CD4-positive, CD25-positive, alpha-beta regulatory T cell (primary cell): ENCODE data around the gene P2RX2. TPM values are rescaled to one million over a fixed set of nuclear protein-coding genes. Genes with fewer than 3 reads are reported as not detected.

Experiments used
- ATAC-seq, 2 donors: fragments of 150-1000 bp; cut with Tn5 transposase; one replicate each; pipeline ENCODE4 v1.10.0; 2021; ENCODE audit warnings: low read depth in 2 of 2, moderate number of reproducible peaks in 2 of 2, moderate library complexity in 1 of 2
- DNase-seq, 3 donors: peaks; one replicate each; pipeline versions ENCODE4 v3.0.0 to v3.0.0-alpha.2; 2012 to 2022; ENCODE audit warnings: mixed read lengths in 1 of 3
- H3K27ac ChIP-seq: one replicate; pipeline ENCODE4 v1.7.0; 2013; ENCODE audit warnings: mild to moderate bottlenecking, low read length; ENCODE audit not compliant: insufficient read depth, poor library complexity, severe bottlenecking
- H3K27me3 ChIP-seq: one replicate; pipeline ENCODE4 v1.7.0; 2013; ENCODE audit warnings: low read length; ENCODE audit not compliant: control insufficient read depth, insufficient read depth
- H3K36me3 ChIP-seq: one replicate; pipeline ENCODE4 v1.7.0; 2013; ENCODE audit warnings: mild to moderate bottlenecking, low read length, moderate library complexity; ENCODE audit not compliant: control insufficient read depth, insufficient read depth
- H3K4me1 ChIP-seq: 2 replicates; pipeline ENCODE4 v1.7.0; 2013; ENCODE audit warnings: mild to moderate bottlenecking, low read length; ENCODE audit not compliant: insufficient read depth, control insufficient read depth, poor library complexity, severe bottlenecking
- H3K4me3 ChIP-seq: one replicate; pipeline ENCODE4 v1.7.0; 2013; ENCODE audit warnings: low read depth, mild to moderate bottlenecking, low read length, moderate library complexity
- H3K9me3 ChIP-seq, 2 experiments: 1 replicate in 1 of 2; 2 replicates in 1 of 2; pipeline ENCODE4 v1.7.0; 2013; ENCODE audit warnings: low read length in 2 of 2, mild to moderate bottlenecking in 1 of 2, moderate library complexity in 1 of 2; ENCODE audit not compliant: control insufficient read depth in 2 of 2
- H3K27ac Mint-ChIP-seq, 3 donors: one replicate each; pipeline ENCODE4 v1.8.0; 2020 to 2022; ENCODE audit warnings: mild to moderate bottlenecking in 3 of 3, mixed read lengths in 3 of 3, moderate library complexity in 2 of 3
- H3K27me3 Mint-ChIP-seq: one replicate; pipeline ENCODE4 v1.8.0; 2022; ENCODE audit warnings: mild to moderate bottlenecking, mixed read lengths
- H3K36me3 Mint-ChIP-seq: one replicate; pipeline ENCODE4 v1.8.0; 2020; ENCODE audit warnings: mixed read lengths
- H3K4me1 Mint-ChIP-seq, 4 donors: one replicate each; pipeline ENCODE4 v1.8.0; 2020 to 2022; ENCODE audit warnings: mixed read lengths in 4 of 4, mild to moderate bottlenecking in 1 of 4
- H3K4me3 Mint-ChIP-seq, 4 donors: one replicate each; pipeline ENCODE4 v1.8.0; 2020 to 2022; ENCODE audit warnings: mild to moderate bottlenecking in 4 of 4, mixed read lengths in 4 of 4, moderate library complexity in 3 of 4
- H3K9me3 Mint-ChIP-seq, 7 donors: one replicate each; pipeline ENCODE4 v1.8.0; 2020 to 2022; ENCODE audit warnings: mixed read lengths in 7 of 7, mild to moderate bottlenecking in 3 of 7, moderate library complexity in 2 of 7
- polyA plus RNA-seq, 4 donors: library from polyadenylated mRNA; unstranded; fragments of 300-500 nt; fragmentation: Illumina TruSeq; gene quantifications; one replicate each; pipeline ENCODE4 v1.2.3, GENCODE V29; 2021
- total RNA-seq: library from RNA; stranded (reverse); gene quantifications from one replicate; pipeline ENCODE4 v1.2.3, GENCODE V29; 2022

Gene P2RX2
- total and polyA plus RNA-seq, 5 donors from 2014 or later: not detected

DNA sequence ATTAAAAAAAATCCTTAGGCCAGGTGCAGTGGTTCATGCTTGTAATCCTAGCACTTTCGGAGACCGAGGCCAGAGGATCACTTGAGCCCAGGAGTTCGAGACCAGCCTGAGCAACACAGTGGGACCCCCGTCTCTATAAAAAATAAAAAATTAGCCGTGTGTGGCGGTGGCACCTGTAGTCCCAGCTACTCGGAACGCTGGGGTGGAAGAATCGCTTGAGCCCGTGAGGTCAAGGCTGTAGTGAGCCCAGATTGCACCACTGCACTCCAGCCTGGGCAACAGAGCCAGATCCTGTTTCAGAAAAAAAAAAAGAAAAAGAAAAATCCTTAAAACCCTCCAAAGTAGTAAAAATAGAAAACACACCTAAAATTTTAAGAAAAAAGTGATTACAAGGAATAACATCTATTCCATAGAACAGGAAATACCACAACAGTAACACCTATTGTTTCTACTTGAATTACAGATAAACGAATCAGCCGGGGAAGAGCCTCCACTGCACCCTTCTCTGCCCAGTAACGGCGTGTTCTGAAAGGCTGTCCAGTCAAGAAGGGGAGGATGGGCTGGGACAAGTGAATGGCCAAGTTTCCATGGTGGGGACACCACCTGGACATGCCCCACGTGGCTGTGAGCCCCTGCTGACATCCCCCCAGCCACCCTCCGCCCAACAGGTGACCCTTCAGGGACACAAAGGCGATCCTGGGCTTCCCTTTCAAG is 50.7 kb downstream of the P2RX2 start:
- peaks cover 44% of the 10 kb centered on the region for H3K36me3 Mint-ChIP-seq
- peaks cover 0 to 5% (median under 1%) of the 10 kb centered on the region in 4 donors for H3K4me1 Mint-ChIP-seq
- no peaks in the 10 kb centered on the region for H3K4me1 ChIP-seq

More for the DNA sequence above, 50.7 kb downstream of the P2RX2 start:
- H3K4me3 ChIP-seq: no peak overlapping the region
- no peaks in the 10 kb centered on the region for H3K27me3 Mint-ChIP-seq
- H3K27me3 ChIP-seq: no peaks in the 10 kb centered on the region
- ATAC-seq (no peak), DNase-seq (no peak)
- H3K27ac Mint-ChIP-seq: no peak overlapping the region
- no peak overlapping the region for H3K4me3 Mint-ChIP-seq
- H3K9me3 Mint-ChIP-seq: peaks cover 0 to 3% (median 0%) of the 10 kb centered on the region in 7 donors
- H3K9me3 ChIP-seq: no peaks in the 10 kb centered on the region
- no peak overlapping the region for H3K27ac ChIP-seq
- H3K36me3 ChIP-seq: peaks cover 58% of the 10 kb centered on the region

Other genes with a start within 250 kb of the P2RX2 start
- gene FBRSL1, start 128.6 kb upstream of the P2RX2 start, total RNA-seq: 94.6 TPM
- under 1 TPM; 0.16 to 0.78 (median 0.31) TPM for gene FBRSL1, start 128.6 kb upstream of the P2RX2 start, polyA plus RNA-seq
- not detected for gene LRCOL1, start 8.2 kb upstream of the P2RX2 start, total RNA-seq
- not detected for gene LRCOL1, start 8.2 kb upstream of the P2RX2 start, polyA plus RNA-seq
- 51.1 TPM for gene POLE, start 68.6 kb downstream of the P2RX2 start, total RNA-seq
- 1 to 10 TPM; 2.4 to 4.1 (median 3.3) TPM for gene POLE, start 68.6 kb downstream of the P2RX2 start, polyA plus RNA-seq
- gene PXMP2, start 68.8 kb downstream of the P2RX2 start, total RNA-seq: 3.5 TPM
- gene PXMP2, start 68.8 kb downstream of the P2RX2 start, polyA plus RNA-seq: 10 to 100 TPM; 12.6 to 20.3 (median 16.3) TPM
- 25.3 TPM for gene PGAM5, start 92.1 kb downstream of the P2RX2 start, total RNA-seq
- 10 to 100 TPM; 17.5 to 19.6 (median 19.3) TPM for gene PGAM5, start 92.1 kb downstream of the P2RX2 start, polyA plus RNA-seq
- 91.6 TPM for gene ANKLE2, start 143.1 kb downstream of the P2RX2 start, total RNA-seq
- gene ANKLE2, start 143.1 kb downstream of the P2RX2 start, polyA plus RNA-seq: 10 to 100 TPM; 20.5 to 25.9 (median 25.3) TPM
- gene GOLGA3, start 210.1 kb downstream of the P2RX2 start, total RNA-seq: 46.4 TPM
- 1 to 10 TPM; 2.0 to 7.8 (median 3.6) TPM for gene GOLGA3, start 210.1 kb downstream of the P2RX2 start, polyA plus RNA-seq